ENCODE results near the gene C19orf67.

The C19orf67 gene

DNA sequence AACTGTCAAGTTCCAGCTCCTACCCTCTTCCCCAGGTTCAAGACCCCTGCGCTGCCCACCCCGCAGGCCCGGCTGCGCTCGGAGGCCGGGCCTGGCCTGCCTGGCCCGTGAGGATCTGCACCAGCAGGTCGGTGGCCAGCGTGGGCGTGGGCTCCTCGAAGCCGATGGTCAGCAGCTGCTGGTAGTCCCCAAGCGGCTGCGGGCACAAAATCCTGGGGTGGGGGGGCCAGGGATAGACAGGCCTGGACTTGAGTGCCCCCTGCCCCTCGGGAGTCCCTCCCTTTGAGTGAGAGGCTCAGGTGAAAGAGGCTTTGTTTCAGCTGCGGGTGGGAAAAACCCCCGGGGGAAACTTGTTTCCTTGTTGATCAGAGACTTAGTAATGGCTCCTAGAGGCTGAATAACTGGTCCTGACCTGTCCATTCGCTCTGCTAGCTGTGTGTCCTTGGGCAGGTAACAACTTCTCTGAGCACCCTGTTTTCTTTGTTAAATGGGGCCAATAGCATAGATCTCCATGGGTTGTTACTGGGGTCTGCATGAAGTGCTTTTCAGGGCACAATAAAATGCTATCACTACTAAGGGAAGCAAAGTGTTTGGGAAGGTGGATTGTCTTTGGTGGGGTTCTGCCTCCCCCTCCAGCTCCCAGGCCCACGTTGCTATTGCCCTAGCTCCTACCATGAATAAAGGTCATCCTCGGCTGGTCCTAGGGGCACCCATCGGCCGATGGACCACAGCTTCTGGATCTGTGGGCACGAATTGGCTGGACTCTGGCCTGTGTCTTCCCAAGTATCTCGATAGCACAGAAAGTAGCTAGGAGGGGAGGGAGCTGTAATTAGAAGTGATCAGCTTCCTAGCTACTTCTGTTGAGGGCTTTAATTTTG lies 3.5 kb downstream of the C19orf67 start:
- no peak for DNase-seq (ENCODE audit: low spot score)

DNA sequence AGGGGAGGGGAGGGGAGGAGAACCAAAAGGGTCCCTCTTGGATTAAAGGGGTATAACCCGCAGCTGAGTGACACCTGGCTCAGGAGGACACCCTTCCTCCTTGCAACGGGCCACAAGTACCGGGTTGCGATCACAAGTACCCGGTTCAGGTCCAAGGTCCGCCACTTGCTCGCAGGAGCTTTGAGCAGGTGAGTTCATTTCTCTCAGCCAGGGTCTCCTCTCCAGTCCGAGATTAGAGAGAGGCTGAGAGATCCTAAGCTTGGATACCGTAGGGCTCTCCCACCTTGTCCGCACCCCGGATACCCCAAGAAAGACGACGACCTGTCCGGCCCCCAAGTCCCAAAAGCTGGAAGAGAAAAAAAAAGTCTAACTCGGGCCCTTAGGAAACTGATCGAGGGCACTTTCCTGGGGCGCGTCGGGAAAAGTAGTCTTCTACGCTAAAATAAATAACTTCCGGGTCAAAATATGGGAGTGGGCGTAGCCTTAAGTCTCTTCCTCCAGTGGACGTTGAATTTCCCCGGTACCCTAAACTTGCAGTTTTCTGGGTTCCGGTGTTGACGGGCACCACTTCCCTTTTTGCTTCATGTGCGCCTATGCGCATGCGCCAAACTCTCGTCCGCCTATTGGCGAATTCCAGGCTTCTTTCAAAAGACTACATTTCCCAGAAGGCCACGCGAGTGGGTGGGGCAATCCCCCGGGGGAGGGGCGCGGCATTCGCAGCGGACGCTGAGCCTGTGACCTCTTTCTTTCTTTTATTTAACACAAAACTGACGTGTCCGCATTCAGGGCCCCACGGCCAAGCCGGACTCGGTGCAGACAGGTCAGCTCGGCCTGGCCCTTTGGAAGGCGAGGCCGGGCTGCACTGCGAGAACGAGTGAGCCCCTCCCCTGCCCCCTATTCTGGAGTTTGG lies 4.4 kb downstream of the C19orf67 start:
- peak; percentile 99 for DNase-seq (ENCODE audit: low spot score)

DNA sequence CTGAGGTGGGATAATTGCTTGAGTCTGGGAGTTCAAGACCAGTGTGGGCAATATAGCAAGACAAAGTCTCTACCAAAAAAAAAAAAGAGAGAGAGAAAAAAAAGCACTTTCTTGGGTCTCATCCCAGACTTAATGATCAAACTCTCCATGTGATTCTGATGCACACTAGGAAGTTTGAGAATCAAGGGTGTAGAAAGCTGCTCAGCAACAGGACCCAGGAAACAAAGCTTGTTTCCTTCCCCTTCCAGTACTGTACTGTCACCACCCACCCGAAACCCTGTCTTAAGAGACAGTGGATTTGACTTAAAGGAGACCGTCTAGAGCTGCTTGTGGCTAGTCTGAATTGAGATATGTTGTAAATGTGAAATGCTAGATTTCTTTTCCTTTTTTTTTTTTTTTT lies 7.2 kb downstream of the C19orf67 start:
- no peak for DNase-seq (ENCODE audit: low spot score)

DNA sequence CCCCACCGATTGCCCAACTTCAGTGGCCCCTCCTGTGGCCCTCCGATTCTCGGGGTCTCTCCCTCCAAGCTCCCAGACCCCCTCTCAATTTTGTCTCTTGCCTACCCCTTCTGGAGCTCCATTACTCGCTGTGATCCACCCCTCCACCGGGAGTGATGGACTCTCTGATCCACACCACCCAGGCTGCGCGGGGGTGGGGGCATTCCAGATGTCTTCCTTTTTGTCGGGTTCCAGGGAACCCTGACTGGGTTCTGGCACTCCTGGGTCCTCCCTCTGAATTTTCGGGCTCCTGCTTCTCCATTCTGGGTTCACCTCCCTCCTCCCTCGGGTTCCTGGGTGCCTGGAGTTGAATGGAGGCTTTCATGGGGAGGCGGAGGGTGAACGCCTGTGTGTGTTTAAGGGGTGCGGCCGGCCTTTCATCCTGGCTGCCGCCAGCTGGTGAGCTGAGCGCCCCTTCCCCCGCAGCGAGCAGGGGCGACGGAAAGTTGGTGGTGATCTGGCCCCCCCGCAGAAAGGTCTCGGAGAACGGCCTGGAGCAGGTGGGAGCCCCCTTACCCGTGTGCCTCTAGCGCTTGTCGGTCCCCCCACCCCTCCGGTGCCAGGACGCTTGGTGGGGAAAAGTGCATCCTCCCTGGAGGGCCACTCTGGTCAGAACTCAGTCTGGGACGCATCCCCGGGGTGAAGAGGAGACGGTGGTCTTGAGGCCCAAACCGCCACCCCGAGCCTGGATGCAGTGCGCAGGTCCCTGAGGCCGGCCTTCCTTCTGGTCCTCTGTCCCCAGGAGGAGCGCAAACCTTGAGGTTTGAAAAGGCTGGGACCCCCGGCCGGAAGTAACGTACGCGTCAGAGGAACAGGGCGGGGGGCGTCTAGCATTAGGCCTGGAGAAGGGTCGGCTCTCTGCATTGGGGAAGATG lies 11.4 kb downstream of the C19orf67 start:
- DNase-seq (ENCODE audit: low spot score): no peak

DNA sequence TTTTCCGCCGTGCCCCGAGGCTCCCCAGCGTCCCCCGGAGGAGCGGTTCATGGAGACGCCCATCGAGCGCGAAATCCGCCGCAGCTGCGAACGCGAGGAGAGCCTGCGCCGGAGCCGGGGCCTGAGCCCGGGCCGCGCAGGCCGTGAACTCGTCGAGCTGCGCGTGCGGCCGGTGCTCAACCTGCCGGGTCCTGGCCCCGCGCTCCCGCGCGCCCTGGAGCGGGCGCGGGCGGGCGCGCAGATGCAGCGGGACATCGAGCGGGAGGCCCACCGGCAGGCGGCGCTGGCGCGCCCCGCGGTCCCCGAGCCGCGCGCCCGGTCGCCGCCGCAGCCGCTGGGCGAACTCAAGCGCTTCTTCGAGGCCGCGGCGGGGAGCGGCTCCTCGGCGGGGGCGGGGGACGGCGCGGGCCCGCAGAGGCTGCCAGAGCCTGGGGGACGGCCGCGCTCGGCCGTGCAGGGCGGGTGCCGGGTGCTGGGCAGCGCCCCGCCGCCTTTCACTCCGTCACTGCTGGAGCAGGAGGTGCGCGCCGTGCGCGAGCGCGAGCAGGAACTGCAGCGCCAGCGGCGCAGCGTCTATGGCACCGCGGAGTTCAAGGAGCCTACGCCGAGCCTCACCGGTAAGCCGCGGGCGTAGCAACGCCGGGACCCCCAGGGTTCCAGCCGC lies 12.2 kb downstream of the C19orf67 start:
- peak; percentile 79 for DNase-seq (ENCODE audit: low spot score)

DNA sequence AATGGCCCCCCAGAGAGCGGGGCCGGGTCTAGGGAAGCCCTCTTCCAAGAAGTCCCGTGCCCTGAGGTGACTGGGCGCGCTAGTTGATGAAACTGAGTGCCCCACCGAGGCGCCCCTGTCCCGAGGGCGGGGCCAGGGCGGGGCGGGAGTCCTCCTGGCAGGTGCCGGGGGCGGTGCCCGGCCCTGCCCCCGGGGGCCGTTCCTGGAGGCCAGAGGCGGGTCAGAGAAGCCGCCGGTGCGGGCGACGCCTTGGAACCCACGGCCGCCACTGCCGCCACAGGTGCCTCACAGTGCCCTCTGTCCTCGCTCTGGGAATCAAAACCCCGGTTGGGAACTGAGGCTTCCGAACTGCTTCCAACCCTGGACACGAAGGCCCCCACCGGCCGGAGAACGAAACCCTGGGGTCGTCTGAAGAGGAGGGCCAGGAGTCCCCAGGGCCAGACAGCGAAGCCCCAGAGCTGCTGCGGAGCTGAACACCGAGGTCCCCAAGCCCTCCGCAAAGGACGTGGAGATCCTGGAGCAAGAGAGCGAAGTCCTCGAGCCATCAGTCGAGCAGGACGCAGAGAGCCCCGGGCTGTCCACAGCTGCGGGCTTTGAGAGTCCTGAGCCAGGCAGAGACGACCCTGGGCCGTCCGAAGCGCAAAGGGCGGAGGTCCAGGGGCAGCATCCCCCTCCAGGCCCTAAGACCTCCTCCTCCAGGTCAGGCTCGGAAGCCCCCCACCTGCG lies 12.9 kb downstream of the C19orf67 start, which contains the start of gene MISP3:
Gene MISP3, plus strand, starts transcription at position 252 of the 726 bp plus-strand sequence. CDS start 524 bp downstream, outside the sequence.
- DNase-seq (ENCODE audit: low spot score): no peak

DNA sequence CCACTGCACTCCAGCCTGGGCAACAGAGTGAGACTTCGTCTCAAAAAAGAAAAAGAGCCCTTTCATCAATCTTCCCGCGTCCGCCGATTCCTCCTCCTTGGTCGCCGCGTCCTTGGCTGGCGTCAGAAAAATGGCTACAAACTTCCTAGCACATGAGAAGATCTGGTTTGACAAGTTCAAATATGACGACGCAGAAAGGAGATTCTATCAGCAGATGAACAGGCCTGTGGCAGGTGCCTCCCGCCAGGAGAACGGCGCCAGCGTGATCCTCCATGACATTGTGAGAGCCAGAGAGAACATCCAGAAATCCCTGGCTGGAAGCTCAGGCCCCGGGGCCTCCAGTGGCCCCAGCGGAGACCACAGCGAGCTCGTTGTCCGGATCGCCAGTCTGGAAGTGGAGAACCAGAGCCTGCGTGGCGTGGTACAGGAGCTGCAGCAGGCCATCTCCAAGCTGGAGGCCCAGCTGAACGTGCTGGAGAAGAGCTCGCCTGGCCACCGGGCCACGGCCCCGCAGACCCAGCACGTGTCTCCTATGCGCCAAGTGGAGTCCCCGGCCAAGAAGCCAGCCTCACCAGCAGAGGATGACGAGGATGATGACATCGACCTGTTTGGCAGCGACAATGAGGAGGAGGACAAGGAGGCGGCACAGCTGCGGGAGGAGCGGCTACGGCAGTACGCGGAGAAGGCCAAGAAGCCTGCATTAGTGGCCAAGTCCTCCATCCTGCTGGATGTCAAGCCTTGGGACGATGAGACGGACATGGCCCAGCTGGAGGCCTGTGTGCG lies 15.1 kb downstream of the C19orf67 start:
- DNase-seq (ENCODE audit: low spot score): no peak

DNA sequence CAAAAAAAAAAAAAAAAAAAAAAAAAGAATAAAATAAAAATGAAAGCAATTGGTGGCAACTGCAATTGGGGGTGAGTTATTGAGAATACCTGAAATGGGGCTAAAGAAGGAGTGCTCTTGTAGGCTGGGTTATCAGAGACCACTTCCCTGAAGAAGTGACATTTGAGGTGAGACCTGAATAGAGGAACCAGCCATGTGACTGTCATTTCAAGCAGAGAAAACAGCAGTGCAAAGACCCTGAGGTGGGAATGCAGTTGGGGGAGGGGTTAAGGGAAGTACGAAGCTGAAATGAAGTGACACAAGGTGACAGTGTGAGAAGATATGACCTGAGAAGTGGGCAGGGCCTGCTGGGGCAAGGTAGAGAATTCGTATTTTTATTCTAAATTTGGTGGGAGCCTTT lies 19.4 kb downstream of the C19orf67 start:
- no peak for DNase-seq (ENCODE audit: low spot score)

DNA sequence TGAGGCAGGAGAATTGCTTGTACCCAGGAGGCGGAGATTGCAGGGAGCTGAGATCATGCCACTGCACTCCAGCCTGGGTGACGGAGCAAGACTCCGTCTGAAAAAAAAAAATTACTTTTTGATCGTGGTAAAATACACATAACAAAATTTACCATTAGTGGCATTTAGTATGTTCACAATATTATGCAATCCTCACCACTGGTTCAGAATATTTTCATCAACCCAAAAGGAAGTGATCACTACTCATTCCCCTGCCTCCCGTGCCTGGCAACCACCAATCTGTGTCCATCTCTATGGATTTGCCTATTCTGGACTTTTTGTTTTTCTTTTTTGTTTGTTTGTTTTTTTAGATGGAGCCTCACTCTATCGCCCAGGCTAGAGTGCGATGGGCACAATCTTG lies 22.5 kb downstream of the C19orf67 start:
- no peak for DNase-seq (ENCODE audit: low spot score)

DNA sequence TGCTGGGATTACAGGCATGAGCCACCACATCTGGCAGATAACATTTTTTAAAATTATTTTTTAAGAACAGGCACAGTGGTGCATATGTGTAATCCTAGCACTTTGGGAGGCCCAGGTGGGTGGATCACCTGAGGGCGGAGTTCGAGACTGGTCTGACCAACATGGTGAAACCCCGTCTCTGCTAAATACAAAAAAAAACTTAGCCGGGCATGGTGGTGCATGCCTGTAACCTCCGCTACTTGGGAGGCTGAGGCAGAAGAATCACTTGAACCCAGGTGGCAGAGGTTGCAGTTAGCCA lies 23.1 kb downstream of the C19orf67 start:
- no peak for DNase-seq (ENCODE audit: low spot score)

DNA sequence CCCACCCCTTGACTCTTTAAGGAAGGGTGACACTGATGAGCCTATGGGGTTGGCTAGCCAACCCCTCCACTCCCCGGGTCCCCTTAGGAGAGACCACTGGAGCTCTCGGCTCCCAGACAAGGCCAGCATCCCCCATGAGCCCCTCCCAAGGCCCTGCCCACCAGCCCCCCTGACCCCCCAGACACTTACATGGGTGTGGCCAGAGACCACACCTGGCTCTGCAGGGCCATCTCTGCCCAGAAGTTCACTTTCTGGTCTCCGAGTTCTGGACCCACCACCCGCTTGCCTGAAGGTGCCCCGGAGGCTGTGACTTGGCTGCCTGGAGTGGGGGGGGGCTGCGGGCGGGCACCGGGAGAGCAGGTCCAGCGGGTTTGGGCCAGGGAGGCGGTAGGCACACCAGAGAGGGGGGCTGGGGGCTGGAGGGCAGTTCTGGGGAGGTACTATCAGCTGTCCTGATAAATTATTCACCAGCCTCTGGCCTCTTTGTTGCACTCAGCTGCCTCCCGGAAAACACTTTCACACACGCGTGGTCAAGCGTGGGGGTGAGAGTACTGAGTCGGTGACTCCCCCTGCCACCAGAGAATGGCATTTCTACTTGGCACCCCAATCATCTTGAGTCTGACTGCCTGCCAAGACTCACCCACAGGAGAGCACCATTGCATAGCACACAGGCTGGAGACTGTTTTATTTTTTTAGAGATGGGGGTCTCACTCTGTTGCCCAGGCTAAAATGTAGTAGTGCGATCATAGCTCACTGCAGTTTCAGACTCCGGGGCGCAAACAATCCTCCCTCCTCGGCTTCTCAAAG lies 23.6 kb downstream of the C19orf67 start, which contains the start of gene PALM3:
Gene PALM3, minus strand, starts transcription at position 326 of the 807 bp plus-strand sequence. Its CDS starts 96 bp downstream, at position 230.
- no peak for DNase-seq (ENCODE audit: low spot score)

DNA sequence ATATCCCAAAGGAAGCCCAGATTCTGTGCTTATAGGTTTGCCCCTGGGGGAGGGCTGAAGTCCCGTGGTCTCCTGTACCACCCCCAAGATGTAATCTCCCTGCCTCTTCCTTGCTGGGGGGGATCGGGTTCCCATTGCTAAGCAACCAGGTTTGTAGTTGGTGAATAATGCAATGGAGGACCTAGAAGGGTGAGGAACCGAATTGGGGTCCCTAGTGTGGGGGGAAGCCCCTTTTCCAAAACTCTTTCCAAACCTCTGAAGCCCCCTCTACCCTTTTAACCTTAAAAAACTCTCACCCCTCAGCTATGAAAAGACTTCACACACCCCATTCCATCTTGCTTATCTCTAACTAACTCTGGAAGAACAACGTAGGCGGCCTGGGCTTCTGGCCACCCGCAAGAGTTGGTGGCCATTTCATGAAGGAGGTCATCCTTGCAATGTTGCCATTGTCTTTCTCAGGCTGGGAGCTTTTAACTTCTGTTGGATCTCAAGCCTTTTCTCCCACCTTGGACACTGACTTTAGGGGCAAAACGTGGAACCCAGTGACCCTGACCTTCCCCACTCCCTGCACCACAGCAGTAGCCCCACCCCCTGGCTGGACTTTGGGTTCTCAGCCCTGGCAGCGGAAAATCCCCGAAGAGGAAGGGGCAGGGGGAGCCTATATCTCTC lies 24.4 kb downstream of the C19orf67 start:
- DNase-seq (ENCODE audit: low spot score): no peak

DNA sequence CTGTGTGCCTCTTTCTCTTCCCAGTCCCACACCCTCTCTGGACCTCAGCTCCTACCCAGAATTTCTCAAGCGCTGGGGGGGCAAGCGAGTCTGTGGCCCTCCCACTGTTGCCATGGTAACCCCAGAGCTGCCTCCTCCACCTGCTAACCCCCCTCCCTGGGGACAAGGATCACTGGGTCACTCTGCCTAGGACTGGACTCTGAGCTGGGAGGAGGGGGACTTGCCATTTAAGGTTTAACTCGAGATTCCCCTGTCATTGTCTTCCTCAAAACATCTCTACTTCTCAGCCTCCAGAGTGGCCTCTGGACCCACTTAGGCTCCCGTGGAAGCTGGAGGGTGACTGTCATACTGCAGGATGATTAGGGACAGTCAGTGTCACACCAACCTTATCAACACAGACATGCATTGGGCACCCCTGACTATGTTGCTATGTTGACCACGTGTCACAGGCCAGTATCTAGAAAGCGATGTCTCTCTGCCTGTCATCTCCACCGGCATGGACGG lies 25.9 kb downstream of the C19orf67 start:
- DNase-seq (ENCODE audit: low spot score): no peak

DNA sequence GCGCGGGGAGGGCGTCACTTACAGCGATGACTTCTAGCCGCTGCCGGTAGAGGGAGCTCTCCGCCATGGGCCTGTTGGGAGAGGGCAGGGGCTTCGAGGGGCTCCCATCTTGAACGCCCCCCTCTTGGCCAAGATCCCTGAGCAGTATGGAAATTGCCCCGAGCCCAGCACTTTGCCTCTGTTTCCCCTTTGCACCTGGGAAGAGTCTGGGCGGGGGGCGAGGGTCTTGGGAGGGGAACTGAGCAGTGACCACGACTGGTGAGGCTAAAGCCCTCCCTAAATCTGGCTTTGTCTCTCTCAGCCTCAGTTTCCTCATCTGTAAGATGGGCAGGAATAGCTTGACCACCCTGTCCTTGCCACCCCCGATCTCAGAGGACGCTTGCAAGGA lies 26.5 kb downstream of the C19orf67 start:
- DNase-seq (ENCODE audit: low spot score): no peak

DNA sequence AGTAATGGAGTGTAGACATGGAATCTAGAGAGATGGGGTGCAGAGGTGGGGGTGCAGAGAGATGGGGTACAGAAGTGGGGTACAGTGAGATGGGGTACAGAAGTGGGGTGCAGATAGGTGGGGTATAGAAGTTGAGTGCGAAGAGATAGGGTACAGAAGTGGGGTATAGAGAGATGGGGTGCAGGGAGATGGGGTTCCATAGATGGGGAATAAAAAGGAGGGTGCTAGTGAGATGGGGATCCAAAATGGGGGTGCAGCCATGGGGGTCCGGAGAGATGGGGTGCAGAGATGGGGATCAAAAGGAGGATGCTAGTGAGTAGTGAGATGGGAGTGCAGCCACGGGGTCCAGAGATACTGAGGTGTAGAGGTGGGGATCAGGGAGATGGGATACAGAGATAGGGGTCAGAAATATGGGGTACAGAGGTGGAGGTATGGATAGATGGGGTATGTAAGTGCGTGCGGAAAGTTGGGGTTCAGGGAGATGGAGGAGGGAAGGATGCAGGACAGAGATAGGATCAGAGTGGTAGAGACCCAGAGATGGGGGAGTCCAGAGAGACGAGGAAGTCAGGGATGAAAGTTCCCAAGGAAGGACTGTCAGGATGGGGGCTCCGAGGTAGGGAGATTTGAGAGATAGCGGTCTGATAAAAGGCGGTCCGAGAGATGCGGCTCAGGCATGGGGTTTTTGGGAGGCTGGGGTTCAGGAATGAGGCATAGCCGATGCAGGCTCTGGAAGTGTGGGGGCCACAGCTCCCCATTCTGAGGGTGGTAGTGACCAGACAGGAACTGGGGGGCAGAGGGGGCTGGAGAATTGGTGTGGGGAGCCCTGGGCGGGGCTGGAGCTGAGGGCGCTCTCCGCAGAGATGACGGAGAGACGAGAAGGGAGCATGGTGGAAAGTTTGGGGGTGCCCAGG lies 27.1 kb downstream of the C19orf67 start:
- DNase-seq (ENCODE audit: low spot score): no peak

DNA sequence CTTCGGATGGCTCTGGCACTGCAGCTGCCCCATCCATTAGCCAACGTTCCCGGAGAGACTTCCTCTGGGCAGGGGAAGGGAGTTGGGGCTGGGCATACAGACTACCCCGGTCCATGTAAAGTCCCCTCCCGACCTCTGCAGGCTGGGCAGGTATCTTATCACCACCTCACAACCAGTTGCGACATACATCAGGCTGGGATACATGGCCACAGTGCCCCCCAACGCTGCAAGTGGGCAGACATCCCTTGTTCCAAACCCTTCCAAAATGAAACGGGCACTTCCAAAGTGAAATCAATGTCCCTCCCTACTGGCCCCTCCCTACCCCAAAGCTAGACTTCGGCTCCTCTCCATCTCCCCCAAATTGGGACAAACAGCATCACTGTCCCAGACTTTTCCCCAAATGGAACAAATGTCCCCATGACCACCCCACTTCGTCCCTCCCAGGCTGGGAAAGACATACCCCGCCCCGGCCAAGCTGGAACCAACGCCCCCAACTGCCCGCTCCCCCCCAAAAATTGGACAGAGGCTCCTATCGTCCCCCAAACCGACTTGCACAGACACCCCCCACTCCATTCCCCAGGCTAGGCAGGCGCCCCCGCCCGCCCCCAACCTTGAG lies 28.7 kb downstream of the C19orf67 start:
- no peak for DNase-seq (ENCODE audit: low spot score)

All from Ammon's horn (tissue), 1 donor.